ENCODE measurements around the gene ZSCAN1.

ZSCAN1 gene

DNA sequence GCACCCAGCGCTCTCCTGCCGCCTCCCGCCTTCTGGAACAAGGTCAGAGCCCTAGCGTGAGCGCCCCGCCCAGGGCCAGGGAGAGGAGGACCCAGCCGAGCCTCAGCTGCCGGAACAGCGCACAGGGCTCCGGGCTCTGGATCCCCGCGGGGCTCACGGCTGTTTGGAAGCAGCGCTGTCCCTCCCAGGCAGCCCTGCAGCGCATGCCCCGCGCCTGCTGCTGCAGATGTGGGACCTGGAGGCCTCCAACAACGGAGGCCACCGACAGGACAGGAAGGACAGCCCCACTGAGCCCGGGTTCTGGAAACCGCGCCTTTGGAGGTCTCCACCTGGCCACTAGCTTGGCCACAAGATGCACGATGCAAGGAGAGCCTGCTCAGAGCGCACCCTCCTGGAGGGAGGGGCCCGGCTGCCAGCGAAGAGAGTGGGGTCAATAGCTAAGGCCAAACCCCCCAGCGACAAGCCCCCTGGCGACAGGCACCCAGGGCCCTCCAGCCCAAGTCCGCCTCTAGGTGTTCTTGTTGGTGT, 51.6 kb downstream of the ZSCAN1 start:
- no peak for DNase-seq

DNA sequence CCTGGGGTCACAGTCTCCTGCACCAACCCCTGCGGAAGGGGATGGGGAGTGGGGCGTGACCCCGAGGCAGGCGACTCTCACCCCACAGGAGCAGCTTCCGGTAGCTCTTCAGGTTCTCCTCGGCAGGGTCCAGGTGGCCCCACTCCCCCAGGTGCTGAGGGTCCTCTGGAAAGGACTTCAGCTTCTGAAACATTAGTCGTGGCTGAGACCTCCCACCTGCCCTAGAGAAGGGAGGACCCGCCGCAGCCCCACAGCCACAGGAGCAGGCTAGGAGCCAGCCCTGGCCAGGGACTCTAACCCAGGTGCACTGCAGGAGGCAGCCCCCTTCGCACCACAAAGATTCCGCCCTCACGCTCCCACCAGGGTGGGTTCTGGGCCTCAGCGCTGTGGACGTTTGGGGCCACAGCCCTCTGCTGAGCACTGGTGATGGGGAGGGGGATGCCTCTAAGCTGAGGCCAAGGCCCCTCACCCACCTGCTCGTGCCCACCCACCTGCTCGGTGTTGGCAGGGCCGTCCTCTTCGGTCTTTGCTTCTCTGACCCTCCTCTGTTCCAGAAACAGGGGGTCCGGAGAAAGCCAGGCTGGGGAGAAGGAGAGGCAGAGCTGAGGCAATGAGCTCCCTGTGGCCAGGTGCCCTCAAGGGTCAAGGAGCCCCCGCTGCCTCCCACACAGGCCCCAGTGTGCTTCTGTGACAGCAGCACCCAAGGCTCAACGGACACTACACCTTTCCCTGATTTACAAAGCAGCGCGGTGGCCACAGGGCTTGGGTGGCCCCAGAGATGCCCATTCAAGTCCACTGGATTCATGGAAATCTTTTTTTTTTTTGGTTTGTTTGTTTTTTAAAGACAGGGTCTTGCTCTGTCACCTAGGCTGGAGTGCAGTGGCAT, 53.2 kb downstream of the ZSCAN1 start:
- DNase-seq: no peak

DNA sequence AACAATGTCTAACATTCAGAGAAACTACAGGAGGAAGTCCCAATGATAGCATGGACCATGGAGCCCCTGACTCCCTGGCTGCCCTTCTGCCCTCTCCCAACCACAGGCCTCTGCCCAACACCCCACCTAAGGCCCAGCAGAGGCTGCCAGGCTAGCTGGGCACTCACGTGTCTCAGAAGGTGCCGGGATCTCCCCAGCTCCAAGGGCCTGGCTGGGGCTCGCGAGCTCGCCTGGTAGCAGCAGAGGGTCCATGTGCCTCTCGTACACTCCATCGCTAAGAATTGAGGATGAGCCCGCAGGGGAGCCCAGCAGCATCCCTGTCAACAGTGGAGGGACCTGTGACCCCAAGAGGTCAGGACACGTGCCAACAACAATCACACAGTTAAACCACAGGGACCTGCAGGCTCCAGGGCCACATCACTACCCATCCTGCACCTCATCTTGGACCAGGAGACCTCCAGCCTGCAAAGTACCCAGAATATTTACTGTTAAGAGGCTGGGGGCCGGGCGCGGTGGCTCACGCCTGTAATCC, 54.8 kb downstream of the ZSCAN1 start:
- no peak for DNase-seq

DNA sequence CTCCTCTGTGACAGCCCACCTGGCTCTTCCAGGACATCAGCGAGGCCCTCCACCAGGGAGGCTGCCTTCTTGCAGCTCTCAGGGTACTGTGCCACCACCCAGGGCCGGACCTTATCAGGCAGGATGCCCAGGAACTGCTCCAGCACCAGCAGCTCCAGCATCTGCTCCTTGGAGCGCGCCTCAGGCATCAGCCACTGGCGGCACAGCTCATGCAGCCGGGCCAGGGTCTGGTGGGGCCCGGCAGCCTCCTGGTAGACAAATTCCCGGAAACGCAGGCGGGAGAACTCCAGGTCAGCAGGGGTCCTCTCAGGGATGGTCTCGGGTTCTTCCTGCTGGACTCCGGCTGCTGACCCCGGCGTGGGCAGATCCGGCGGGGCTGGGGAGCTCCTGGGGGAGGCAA, 56.0 kb downstream of the ZSCAN1 start:
- DNase-seq: no peak

DNA sequence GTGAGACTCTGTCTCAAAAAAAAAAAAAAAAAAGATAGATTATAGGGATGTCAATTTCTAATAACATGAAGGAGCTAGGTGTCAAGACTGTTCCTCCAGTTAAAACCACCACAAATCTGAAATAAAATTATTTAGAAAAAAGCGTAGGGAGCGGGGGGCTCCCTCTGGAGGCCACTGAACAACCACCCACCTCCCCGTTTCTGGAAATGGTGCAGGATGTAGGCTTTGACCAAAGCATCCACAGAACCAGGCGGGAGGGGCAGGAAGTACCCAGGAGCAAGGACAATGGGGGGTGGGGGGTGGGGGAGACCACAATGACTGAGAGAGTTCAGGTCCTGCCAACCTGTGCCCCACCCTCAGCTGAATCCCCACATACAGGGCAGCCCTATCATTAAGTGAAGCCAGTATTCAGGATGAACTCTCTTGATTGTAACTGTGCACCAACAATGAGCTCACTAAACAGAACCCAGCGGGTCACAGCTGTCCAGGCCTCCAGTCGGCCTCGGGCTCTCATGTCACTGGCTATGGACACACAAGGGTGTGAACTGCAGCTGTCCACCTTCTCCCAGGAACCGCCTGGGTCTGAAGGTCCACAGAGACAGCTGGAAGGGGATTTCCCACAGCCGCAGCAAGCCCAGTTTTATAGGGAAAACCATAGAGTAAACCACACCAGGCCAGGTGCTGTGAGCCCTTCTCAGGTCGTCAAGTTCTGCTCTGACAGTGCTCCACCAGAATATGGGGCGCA, 57.6 kb downstream of the ZSCAN1 start:
- no peak for DNase-seq

DNA sequence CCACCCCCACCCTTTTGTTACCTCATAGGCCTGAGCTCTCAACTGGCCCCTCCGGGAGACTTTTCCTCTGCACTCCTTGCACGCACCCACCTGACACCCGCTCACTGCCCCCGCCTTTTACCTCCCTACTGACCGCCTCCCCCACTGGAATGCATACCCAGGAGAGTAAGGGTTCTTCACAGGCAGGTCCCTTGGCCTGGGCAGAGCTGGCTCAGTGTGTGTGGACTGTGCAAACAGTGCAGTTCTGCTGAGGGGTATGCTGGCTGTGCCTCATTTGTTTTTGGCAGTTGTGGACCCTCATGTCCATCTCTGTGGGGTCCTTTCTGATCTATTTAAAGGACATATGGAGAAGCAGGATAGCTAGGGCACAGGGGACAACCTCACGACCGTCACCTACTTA, 59.2 kb downstream of the ZSCAN1 start:
- no peak for DNase-seq

DNA sequence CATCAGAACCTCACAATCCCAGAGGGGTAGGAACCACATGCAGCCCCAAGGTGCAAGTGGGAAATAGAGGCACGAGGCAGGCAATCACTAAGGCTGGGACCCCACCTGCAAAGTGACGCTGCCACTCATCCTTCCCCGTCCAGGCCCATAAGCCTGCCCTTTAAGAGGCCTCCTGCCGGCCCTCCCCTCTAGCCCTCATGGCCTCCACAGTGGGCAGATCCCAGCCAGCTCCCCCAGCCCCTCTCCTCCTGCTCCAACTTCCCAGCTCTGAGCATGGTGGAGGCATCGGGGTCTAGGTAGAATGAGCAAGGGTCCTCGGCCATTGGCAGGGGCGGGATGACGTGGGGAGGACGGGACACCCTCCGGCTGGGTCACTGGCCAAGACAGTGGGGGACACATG, 61.5 kb downstream of the ZSCAN1 start:
- no peak for DNase-seq

DNA sequence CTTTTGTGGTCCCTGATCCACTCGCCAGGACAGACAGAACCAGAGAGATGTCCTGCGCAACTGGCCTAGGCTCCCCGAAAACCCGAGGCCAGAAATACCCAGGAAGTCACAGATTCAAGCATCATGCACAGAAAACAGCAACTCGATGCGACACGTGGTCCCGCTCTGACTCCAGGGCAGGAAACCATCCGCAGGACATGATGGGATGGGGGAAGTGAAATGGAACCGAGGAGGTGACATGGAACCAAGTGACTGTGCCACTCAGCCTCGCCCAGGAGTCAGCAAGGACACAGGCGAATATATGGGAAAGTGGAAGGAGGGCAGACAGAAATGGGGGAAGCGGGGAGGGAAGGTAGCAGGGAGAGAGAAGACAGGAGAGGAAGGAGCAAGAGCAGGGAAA, 63.1 kb downstream of the ZSCAN1 start:
- DNase-seq: no peak

DNA sequence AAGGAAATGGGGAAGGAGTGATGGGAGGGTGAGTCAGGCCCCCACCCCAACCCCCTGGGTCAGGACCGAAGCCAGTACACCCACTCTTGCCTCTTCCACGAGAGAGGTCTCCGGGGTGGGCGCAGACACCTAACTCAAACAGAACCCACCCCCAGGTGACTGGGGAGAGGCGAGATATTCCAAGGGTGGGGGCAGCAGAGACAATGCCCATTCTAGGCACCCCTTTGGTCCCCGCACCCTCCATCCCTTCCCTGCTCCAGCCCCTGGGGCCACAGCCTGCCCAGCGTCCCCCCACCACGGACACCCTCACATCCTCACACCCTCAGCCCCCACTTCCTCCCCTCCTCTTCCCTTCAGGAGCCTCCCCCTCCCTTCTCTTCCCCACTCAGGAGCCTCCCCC, 63.5 kb downstream of the ZSCAN1 start:
- no peak for DNase-seq

DNA sequence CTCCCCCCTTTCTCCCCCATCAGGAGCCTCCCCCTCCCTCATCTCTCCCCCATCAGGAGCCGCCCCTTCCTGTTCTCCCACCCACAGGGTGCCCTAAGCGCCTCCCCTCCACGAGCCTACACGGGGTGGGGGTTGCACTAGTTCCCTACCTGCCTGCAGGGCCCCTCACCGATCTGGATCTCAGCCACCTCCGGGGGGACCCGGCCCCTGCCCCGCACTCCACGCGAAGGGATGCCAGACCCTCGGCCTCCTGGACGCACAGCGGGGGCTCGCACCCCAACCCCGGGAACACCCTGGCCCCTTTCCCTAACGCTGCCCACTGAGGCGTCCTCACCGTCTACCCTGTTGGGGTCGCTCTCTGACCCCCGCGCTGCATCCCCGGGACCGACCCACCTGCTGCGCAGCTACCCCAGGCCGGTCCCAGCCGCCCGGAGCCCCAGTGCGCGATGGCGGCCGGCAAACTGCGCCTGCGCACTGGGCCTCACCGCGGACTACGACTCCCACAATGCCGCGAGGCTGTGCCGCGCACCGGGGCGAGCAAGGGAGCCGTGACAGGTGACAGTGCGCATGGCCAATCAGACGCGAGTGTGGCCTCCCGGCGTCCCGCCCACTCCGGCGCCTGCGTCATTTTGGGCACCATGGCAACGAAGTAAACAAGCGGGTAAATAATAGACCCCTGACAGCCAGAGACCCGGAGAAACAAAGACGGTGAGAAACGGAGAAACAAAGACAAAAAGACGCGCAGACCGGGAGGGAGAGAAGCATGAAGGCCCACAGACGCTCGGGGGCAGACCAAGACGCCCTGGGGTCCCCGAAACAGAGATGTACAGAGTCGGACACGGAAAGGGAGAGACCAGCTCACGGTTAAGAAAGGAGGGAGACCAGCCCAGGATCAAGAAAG, 64.2 kb downstream of the ZSCAN1 start, which contains the start of gene ZSCAN18:
TSS of gene ZSCAN18 (minus strand) at position 451 of the 901 bp plus-strand sequence. CDS start 7,964 bp downstream, outside the sequence.
- DNase-seq: peak; percentile 93

DNA sequence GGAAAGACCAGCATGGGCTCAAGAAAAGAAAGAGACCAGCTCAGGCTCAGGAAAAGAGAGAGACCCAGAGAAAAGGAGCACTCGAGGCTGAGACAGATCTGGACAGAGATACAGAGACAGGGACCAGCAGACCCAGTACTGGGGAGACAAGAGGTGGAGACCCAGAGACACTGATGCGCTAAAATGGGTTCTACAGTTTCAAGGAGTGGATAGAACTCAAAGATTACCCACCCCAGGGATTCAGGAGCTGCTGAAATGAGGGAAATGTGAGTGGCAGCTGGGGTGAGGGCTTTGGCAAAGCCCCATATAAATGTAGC, 64.8 kb downstream of the ZSCAN1 start:
- no peak for DNase-seq

Measured in stimulated activated naive CD4-positive, alpha-beta T cell treated with Interleukin-2 at 50 U/mL for 16 hours (primary cell).